ENCODE results near the gene GRM4.

Gene GRM4

DNA sequence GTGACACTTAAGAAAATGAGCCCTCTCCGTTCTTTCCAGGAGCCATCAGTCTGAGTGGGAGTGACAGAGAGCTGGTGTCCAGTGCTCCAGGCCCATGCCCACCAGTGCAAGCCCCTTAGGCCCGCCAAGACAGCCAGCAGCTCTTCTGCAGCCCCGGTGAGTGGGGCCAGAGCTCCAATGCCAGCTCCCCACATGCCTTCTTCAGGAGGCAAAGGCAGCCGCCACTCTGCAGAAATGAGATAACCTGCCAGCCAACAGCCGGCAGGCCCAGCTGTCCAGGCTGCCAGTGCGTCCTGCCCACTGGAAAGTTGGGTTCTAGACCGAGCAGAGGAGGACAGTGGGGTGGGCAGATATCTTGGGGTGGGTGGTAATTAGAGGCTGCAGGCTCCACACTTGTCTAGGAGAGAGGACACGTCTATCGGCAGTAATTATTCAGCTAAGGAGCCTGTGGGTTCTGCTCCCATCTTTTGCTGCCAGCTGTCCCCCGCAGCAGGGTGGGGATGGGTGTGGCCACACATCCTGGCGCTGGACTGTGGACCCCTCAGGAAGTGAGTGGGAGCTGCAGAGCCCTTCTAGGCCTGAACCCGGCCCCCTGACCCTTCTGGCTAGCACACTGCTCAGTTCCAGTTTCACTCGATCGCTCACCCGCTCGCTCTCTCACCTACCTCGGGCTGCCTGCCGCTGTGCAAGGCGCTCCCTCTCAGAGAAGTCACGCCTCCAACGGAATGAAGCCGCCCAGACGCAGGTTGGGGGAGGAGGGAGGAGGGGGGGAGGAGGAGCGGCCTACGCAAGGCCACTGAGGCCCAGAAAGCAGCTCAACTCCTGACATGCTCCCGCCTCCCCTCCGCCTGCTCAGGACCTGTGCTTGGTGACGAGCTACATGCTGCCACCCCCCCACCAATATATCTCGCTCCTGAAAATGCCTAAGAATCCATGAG, 3.6 kb downstream of the GRM4 start:
- no peak for FAIRE-seq

DNA sequence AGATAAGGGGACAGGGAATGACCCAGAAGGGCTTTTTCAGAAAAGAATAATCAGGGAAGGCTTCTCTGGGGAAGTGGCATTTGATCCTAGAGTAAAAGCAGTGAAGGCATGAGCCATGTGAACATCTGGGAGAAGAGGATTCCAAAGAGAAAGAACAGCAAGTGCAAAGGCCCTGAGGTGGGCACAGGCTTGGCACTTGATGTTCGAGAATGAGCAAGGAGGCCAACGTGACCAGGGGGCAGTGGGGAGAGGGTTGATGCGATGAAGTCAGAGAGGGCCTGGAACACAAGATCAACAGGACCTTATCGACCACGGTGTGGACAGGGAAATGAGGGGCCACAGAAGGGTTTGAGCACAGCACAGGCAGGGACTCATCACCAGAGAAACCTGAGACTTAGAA, 5.8 kb downstream of the GRM4 start:
- no peak for FAIRE-seq

DNA sequence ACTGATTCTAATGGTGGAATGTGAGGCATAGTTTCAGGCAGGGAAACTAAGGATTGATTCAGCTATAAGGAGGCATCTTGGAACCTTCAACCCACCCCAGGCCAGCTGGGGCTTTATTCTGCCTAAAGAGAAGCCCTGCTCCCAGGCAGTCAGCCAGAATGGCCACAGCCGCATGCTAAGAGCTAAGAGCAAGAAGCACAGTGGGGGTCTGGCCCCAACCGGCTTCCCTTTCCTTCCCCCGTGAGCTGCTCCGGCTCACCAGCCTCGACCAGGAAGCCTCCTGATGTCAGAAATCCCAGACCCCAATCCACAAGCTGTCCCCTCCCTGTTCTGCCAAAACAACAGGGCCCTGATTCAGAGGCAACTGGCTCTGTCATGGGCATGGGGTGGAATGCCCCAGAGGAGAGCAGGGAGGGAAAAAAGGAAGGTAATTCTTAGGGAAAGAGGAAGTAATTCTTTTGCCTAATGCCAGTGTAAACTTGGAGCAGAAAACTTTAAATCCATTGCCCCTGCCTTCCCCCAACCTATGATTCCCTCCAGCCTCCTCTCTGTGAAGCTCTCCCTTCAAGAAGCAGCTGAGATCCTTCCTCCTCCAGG, 6.9 kb downstream of the GRM4 start:
- no peak for FAIRE-seq

DNA sequence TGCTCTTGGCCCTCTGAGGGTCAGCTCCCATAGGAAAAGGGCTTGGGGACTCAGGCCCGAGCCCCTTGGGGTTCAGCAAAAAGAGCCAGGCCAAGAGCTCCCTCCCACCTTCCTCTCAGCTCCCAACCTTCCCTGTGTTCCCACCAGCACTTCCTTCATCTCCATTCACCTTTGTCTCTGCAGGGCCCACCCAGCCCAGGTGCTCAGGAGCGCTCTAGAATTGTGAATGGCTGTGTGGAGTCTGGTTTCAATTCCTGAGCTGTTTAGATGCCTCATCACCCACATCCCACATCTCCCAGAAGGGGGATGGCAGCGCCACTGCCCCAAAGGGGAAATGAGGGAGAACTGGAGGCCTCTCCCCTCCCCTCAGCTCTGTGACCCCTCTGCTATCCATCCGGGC, 7.7 kb downstream of the GRM4 start:
- FAIRE-seq: no peak

DNA sequence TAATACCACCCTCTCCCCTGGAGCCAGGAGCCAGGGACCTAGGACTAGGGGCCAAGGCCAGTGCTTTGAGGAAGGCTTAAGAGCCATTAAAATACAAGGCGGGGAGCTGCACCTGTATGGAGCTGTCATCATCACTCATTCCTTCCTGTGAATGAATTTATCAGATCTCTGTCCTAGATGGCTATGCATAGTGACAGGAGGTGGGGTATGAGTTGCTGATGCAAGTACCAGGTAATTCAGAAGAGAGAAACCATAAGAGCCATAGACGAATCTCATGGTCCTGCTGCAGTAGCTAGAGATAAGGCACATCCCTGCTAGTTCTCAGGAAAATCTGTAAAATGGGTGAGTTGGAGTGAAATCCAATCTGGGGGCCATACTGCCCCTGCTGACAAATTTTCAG, 10.3 kb downstream of the GRM4 start:
- FAIRE-seq: no peak

DNA sequence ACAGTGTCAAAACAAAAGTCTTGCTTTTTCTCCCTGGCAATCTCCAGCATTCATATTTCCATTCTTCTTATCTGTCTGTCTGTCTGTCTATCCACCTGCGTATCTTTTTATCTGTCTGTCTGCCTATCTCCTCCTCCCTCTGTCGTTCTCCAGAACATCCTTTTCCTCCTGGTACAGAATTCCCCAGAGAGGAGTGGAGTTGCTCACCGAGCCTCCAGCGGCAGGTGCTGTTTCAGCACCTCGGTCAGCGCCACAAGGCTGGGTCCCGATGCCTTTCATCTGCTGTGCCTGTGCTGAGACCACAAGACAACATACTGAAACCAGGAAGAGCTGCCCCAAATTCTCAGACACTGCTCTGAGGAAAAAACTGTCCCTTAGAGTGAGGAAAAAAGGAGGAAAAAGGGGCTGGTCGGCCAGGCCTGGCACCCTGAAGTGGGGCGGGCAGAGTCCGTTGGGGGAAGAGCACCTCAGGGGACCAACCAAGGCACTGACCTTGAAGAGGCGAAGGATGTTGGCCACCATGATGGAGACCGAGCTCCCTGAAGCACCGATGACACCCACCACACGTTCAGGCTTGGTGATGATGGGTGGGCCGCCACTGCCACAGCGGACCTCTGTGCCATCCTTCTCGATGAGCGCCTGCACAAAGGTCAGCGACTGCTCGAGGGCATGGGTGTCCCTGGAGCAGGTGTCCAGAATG, 13.3 kb downstream of the GRM4 start:
- FAIRE-seq: no peak

DNA sequence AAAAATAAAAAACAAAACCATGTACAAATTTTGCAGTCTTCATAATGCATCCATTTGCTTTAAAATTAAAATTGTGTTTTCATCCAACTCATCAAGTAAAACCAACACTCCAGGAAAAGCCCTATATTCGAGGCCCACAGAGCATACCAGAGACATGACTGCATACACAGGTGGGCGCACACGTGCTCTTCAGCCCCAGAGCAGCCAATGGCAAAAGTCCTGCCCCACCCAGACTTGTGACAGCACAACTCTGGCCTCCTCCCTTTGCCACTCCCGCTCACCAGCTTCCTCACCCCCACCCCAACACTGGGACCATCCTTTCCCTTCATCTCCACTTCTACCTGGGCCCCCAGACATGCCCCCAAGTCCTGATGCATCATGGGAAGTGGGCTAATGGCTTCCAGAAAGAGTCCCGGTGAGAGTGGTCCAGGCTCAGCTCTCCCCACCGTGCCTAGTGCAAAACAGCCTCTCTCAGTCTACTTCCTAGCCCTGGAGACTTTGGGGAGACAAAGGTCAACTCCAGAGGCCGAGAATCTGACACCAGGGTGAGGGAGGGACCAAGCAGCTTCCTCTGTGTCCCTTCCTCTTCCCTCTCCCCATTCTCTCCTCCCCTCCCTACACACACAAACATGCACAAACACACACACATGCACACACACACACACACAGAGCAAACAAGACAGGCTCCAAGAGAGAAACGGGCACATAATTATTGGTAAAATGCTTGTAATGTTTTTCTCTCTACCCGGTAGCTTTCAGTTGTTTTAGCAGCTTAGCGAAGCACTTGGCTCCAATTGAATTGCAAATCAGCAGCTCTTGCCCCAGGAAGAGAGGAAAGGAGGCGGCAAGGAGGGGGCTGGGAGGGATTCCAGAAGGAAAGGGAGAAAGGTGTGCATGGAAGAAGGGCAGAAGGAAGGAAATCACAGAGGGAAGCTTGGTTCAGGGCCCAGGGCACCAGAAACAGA, 14.3 kb downstream of the GRM4 start:
- no peak for FAIRE-seq

DNA sequence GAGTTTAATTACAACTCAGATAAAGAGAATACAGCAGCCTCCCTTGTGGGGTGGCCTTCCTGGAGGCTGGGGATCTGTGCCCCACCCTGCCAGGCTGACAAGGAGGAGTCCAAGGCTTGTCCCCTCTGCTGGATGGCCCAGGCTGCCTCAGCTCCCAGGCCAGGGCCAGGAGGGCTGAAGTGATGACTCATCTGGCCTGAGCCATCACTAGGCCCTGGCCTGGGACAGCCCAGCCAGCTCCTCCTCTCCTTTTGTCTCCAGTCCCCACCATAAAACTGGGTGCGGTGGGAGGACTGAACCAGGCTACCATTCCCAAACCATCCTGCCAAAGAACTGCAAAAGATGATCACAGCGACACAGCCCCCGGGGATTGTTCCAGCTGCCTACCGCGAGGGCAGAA, 15.0 kb downstream of the GRM4 start:
- FAIRE-seq: no peak

DNA sequence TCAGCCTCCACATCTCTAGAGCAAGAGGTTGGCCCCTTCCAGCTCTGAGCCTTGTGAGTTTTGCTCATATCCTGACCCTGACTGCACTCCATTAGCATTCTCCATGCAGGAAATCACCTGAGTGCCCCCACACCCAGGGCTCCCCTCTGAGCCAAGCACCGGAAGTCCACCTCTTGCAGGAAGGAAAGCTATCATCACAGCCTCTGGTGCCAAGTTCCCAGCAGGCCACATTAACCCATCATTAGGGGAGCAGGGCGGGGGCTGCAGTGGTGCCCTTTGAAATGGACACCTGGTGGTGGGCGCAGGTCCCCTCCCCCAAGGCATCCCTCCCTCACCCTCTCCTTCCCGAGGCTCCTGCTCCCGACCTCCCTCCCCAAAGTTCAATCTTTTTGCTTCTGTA, 16.1 kb downstream of the GRM4 start:
- FAIRE-seq: no peak

DNA sequence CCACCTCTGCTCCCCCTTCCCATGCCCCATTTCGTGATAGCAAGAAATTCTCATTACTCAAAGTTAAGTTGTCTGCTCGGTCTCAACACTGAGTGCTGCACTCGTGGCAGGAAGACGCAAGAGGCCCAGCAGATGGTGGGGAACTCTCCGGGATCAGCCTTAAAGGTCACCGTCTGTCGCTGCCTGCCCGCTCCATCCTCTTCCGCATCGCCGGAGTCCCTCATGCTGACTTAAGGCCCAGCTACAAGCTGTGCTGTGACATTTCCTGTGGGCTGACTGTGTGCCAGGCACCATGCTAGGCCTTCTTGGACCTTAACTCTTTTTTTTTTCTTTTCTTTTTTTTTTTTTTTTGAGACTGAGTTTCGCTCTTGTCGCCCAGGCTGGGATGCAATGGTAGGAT, 17.8 kb downstream of the GRM4 start:
- FAIRE-seq: no peak

DNA sequence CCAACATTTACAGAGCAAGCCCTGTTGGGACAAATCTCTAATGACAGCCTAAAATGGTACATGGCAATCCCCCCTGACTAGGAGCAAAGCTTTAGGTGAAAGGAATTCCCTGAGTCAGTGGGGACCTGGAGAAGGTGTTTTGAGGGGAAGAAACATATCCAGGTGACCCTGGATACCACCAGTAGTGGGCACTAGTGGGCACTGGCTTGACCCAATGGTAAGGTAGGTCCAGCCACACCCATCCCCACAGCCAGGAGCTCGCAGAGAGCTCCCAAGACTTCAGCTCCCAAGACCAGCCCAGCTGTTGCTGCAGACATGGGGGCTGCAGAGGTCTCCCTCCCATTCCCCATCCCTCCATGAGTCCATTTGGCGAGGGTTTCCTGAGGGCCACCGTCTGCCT, 19.5 kb downstream of the GRM4 start:
- FAIRE-seq: no peak

DNA sequence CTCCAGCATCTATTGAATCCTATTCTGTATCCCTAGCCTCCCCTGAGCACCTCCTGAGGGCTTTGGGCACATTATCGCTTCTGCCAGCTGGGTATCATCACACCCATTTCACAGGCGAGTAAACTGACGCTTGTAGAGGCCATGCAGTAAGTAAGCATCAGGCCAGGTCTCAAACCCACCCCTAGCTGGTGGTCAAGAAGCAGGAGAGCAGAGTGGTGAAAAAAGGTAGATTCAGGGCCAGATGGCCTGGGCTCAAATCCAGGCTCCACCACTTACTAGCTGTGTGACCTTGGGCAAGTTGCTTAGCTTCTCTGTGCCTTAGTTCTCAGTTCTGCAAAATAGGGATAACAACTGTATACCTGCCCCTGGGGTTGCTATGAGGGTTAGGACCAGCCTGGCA, 19.9 kb downstream of the GRM4 start:
- no peak for FAIRE-seq

DNA sequence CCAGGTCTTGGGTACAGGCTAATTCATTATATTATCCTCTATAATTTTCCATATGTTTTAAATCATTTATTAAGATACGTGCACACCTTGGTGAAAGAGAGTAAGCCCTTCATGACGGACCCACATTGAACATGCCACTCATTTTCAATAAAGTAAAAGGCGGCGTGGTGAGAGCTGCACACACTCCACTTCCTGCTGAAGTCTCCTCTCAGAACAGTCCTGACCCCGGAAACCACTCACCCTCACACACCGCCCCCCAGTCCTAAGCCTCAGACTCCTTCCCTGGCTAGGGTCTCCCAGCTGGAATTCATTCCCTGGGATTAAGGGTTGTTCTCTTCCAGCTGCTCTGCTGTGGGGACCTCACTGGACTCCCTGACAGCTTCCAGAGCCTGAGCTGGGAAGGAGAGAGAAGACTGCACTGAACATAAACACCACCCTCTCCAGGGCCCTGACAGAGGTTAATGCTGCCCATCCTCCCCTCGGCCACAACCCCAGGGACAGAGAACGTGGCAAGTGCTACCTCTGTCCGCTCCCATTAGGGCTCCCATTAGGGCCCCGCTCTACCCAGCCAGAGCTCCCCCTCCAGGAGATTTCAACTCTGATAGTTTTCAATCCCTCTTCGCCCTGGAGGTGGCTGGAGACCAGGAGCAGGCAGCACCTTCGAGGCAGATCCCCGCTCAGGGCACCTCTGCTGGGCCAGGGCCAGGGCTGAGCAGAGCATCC, 24.8 kb downstream of the GRM4 start:
- FAIRE-seq: no peak

DNA sequence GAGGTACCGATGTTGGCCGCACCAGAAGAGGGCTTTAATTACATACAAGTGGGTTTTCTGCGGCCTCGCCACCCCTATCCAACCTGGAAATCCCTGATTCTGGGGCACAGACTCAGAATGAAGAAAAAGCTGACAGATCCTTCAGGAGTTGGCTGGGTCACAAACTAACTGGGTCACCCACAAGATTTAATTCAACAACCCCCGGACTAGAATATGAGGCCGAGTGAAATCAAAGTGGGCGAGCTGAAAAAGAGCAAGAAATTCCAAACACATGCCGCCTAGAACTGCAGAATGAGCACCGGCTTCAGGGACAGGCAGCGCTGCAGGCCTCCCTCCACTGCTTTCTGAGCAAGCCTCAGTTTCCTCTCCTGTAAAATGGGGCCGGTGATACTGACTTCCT, 30.0 kb downstream of the GRM4 start:
- no peak for FAIRE-seq

DNA sequence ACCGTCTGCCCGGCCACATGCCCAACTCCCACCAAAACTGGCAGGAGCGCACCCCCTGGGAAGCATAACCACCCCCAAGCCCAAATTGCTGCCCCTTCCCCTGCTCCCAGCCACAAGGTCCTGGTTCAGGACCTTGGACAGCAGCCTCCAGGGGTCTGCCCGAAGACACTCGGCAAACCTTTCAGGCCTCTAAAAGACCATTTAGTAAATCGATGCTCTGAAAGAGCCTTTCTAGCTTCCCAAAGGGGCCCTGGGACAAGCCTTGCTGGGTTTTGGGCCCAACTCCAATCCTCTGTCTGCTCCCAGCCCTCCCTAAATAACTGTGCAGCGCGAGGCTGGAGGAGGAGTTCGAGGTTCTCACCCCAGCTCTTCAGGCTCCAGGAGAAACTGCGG, 30.5 kb downstream of the GRM4 start:
- no peak for FAIRE-seq

DNA sequence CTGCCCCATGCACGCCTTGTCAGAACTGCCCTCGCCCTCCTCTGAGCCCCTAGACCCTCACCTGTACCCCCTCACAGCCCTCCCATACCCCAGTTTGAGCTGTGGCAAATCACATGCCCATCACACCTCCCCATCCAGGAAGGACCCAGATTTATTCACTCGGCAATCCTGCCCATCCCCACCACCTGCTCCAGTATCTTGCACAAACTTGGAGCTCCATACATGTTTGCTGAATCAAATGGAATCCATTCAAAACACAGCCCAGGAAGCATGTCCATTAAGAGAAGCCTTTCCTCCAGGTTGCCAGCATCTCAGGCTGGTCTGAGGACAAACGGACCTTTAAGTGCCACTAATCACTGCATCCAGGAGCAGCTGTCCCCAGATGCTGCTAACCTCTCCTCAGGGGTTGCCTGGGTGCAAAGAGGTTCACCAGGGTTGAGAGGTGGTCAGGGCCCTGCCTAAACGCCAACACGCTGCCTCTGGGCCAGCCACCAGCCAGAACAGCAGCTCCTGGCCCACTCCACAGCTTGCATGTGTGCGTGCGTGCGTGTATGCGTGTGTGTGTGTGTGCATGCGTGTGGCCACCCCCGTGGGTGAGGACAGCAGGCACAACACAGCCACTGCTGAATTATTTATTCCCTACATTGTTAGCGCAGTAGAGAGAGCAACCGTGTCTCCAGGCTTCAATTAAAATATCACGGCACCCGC, 31.0 kb downstream of the GRM4 start:
- FAIRE-seq: no peak

DNA sequence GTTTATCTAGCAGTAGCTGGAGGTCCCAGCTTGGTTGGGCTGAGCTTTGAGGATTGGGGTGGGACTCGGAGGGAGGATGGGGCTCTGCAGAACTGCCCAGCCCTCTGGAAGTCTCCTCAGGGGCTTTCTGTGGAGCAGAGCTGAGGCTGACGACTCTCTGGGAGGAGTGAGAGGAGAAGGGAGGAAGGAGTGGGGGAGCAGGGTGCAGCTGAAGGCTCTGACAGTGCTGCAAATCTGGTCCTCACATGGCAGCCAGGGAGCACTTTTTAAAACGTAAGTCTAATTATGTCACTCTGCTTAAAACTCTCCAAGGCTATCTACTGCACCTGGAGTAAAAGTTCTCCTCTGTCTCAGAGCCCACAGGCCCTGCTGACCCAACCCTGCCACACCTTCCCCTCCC, 32.4 kb downstream of the GRM4 start:
- no peak for FAIRE-seq

DNA sequence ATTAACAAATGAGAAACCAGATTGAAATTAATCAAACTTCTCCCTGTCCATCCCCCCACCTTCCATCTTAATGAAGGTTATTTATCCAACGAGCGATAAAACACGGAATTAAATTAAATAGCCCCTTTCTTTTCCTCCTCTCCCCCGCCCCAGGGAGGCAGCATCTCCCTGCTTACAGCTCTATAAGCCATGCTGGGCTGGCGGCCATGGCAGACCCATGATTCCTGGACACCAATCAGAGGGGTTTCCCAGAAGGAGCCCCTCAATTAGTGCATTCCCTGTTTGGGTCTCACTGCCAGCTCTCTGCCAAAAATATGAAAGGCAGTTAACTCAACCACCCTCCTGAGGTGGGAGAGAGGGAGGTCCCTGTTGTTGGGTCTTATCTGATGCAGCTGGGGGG, 33.8 kb downstream of the GRM4 start:
- FAIRE-seq: no peak

DNA sequence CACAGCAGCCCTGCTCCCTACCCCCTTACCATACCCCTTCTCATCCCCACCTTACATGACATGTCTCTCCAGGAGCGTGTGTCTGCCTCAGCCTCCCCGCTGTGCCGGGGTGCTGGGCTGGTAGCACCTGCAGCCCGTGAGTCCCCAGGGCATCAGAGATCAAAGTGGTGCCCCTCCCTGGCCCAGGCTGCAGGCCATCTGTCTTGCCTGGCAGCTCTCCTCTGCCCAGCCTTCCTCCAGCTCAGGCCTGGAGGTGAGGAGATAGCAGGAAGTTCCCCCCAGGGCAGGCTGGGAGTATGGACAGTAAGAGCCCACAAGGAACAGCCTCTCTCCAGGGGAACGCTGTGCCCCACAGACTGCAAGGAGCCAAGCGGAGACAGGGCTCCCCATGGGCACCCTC, 35.3 kb downstream of the GRM4 start:
- FAIRE-seq: no peak

DNA sequence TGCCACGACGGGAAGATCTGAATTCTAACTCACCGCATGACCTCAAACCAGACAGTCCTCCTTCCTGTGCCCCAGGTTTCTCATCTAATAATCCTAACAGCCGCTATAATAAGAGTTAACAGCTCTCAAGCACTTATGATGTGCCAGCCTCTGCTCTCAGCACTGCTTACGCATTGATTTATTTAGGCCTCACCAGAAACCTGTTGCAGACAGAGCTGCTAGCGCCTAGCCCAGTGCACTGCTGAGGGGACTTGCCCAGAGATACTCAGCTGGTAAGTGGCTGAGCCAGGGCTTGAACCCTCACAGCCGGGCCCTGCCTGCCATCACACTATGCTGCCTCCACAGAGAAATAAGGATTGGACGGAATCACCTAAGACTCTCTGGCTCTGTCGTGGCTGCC, 37.7 kb downstream of the GRM4 start:
- no peak for FAIRE-seq

DNA sequence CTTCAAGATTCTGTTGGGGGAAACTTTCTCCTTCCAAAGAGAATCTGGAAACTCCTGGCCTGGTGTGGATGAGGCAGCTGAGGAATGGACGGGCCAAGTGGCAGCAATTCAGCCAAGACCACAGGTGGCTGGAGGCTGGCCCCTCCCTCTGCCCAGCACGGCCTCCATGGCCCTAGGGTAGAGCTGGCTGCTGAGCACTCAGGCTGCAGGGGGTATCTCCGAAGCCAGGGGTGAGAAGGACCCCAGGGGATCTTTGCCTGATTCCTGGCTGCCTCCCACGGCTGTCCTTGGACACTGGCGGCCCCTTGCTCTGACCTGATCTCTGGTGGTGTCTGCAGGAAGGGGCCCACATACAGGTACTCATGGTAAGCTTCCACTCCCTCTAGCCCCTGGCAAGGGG, 39.0 kb downstream of the GRM4 start:
- FAIRE-seq: no peak

DNA sequence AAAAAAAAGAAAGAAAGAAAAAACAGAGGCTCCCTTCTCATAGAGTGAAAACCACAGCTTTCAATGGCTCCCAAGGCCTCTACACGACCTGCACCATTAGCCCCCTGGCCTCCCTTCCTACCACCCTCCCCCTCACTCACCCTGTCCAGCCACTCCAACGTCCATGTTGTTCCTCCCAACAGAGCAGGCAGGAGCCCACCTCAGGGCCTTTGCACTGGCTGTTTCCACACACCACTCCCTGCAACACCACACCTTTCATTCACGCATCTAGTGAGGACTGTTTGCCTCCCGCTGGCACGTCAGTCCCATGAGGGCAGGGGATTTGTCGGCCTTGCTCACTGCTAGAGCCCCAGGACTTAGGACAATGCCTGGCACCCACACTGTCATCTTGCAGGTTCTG, 39.5 kb downstream of the GRM4 start:
- no peak for FAIRE-seq

Measured in TTC549 (cell line).